Liver (tissue), 9 donors: Measurements from ENCODE around the gene TM7SF2. TPM values are rescaled to one million over a fixed set of nuclear protein-coding genes. Genes with fewer than 3 reads are reported as not detected.

ENCODE experiments used
- DNase-seq: peaks from one replicate; pipeline ENCODE4 v3.0.0-alpha.2; 2017; ENCODE audit warnings: low spot score
- H3K27ac ChIP-seq, 2 donors: one replicate each; pipeline ENCODE4 v1.7.0; 2013; ENCODE audit warnings: inconsistent platforms in 2 of 2, low read length in 2 of 2, control low read depth in 1 of 2, low read depth in 1 of 2, mild to moderate bottlenecking in 1 of 2
- H3K27me3 ChIP-seq, 4 donors: one replicate each; pipeline versions ENCODE4 v1.6.1 to v1.7.0; 2013; ENCODE audit warnings: low read length in 3 of 4, inconsistent platforms in 1 of 4, mild to moderate bottlenecking in 1 of 4, moderate library complexity in 1 of 4; ENCODE audit not compliant: control insufficient read depth in 4 of 4, insufficient read depth in 4 of 4
- H3K36me3 ChIP-seq, 4 donors: one replicate each; pipeline versions ENCODE4 v1.6.1 to v1.7.0; 2013; ENCODE audit warnings: low read length in 3 of 4, mild to moderate bottlenecking in 3 of 4, low read depth in 1 of 4, moderate library complexity in 1 of 4; ENCODE audit not compliant: control insufficient read depth in 4 of 4, insufficient read depth in 3 of 4
- H3K4me1 ChIP-seq, 4 donors: one replicate each; pipeline versions ENCODE4 v1.6.1 to v1.7.0; 2013; ENCODE audit warnings: low read length in 3 of 4, mild to moderate bottlenecking in 3 of 4, moderate library complexity in 1 of 4; ENCODE audit not compliant: control insufficient read depth in 4 of 4, insufficient read depth in 4 of 4
- H3K4me3 ChIP-seq, 3 donors: one replicate each; pipeline versions ENCODE4 v1.6.1 to v1.7.0; 2013; ENCODE audit warnings: low read length in 3 of 3, control low read depth in 1 of 3, low read depth in 1 of 3, mild to moderate bottlenecking in 1 of 3
- H3K9ac ChIP-seq, 2 donors: one replicate each; pipeline ENCODE4 v1.7.0; 2013; ENCODE audit warnings: low read length in 2 of 2, mild to moderate bottlenecking in 2 of 2, moderate library complexity in 2 of 2, control low read depth in 1 of 2, low read depth in 1 of 2
- H3K9me3 ChIP-seq, 4 donors: one replicate each; pipeline versions ENCODE4 v1.6.1 to v1.7.0; 2013; ENCODE audit warnings: low read length in 3 of 4; ENCODE audit not compliant: control insufficient read depth in 4 of 4
- CTCF ChIP-seq: fragments of 150-350 bp; IDR thresholded peaks from 2 replicates; pipeline ENCODE4 v1.5.1; 2017; ENCODE audit warnings: improper control_type of control experiment, low read depth, low read length; ENCODE audit not compliant: missing input control
- EGR1 ChIP-seq, 2 donors: IDR thresholded peaks; 2 replicates each; pipeline ENCODE4 v1.6.1; 2016 to 2018; ENCODE audit warnings: antibody characterized with exemption in 2 of 2, low read depth in 2 of 2
- FOXA2 ChIP-seq: IDR thresholded peaks from 2 replicates; pipeline ENCODE4 v1.6.1; 2016; ENCODE audit warnings: antibody characterized with exemption
- HNF4A ChIP-seq, 2 donors: conservative IDR thresholded peaks; 2 replicates each; pipeline ENCODE4 v1.6.1; 2016; ENCODE audit warnings: antibody characterized with exemption in 2 of 2, mild to moderate bottlenecking in 2 of 2
- HNF4G ChIP-seq: IDR thresholded peaks from 2 replicates; pipeline ENCODE4 v1.6.1; 2016; ENCODE audit warnings: antibody characterized with exemption
- JUND ChIP-seq, 2 donors: IDR thresholded peaks; 2 replicates each; pipeline ENCODE4 v1.6.1; 2016; ENCODE audit warnings: antibody characterized with exemption in 2 of 2
- NR2F2 ChIP-seq: IDR thresholded peaks from 2 replicates; pipeline ENCODE4 v1.6.1; 2016; ENCODE audit warnings: antibody characterized with exemption
- TAF1 ChIP-seq: conservative IDR thresholded peaks from 2 replicates; pipeline ENCODE4 v1.6.1; 2016; ENCODE audit warnings: antibody characterized with exemption, mild to moderate bottlenecking
- YY1 ChIP-seq: IDR thresholded peaks from 2 replicates; pipeline ENCODE4 v1.6.1; 2016; ENCODE audit warnings: antibody characterized with exemption, mild to moderate bottlenecking
- ZBTB33 ChIP-seq: IDR thresholded peaks from 2 replicates; pipeline ENCODE4 v1.6.1; 2016; ENCODE audit warnings: antibody characterized with exemption
- WGBS: extraction: QIAGEN DNeasy Blood & Tissue Kit; methylation state at CpG from one replicate; pipeline ENCODE4 v1.1.7; 2013; 5-methylcytosine and 5-hydroxymethylcytosine counted together
- polyA plus RNA-seq, 2 donors: library from polyadenylated mRNA; stranded (reverse) in 1 of 2; unstranded in 1 of 2; fragments of 200-250 nt in 1 of 2; fragments of >200 nt in 1 of 2; fragmentation: Nextera tagmentation in 1 of 2; extraction: Ambion mirVana in 1 of 2; gene quantifications; one replicate each; pipeline versions ENCODE4 v1.2.1 to v1.2.3, GENCODE V29; 2013 to 2015
- total RNA-seq, 2 donors: library from RNA; depleted of rRNA; stranded (reverse); fragments of >200 nt; gene quantifications; one replicate each; pipeline ENCODE4 v1.2.3, GENCODE V29; 2014
- TF ChIP-seq, protein P1 (sequence below): IDR thresholded peaks from 2 replicates; pipeline ENCODE4 v1.6.1; 2016; ENCODE audit warnings: antibody characterized with exemption
- TF ChIP-seq, protein P2 (sequence below): IDR thresholded peaks from 2 replicates; pipeline ENCODE4 v1.6.1; 2016; ENCODE audit warnings: antibody characterized with exemption
- donor health status: healthy.
- donor health status: healthy.
- donor health status: healthy.
- donor health status: healthy.
- donor health status: healthy.

Gene TM7SF2
- total and polyA plus RNA-seq, 4 donors, result 39.0 to 337 (median 89.1) TPM

GRCh38 chr11:65078786-65079342 lies 32.8 kb upstream of the TM7SF2 start:
- WGBS, result 93% methylated on average over 9 of the region's 9 CpGs
- no peak for DNase-seq
- no peak overlapping the region for H3K9ac ChIP-seq
- peaks cover 4 to 8% (median 6%) of the 10 kb centered on the region in 4 donors for H3K4me1 ChIP-seq
- H3K4me3 ChIP-seq, result no peak overlapping the region
- H3K36me3 ChIP-seq, result no peaks in the 10 kb centered on the region
- no peaks in the 10 kb centered on the region for H3K9me3 ChIP-seq
- TF ChIP-seq HNF4A (conservative IDR thresholded peaks at IDR 0.05), result no peak
- no peak for TF ChIP-seq CTCF
- TF ChIP-seq TAF1, result no peak
- TF ChIP-seq YY1, result no peak
- TF ChIP-seq FOXA2, result no peak
- TF ChIP-seq, protein P1, sequence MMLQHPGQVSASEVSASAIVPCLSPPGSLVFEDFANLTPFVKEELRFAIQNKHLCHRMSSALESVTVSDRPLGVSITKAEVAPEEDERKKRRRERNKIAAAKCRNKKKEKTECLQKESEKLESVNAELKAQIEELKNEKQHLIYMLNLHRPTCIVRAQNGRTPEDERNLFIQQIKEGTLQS, result no peak
- TF ChIP-seq HNF4G, result no peak
- no peak for TF ChIP-seq EGR1 (IDR thresholded peaks at IDR 0.05; ENCODE audit: low read depth in 2 of 2)
- TF ChIP-seq ZBTB33, result no peak
- no peak for TF ChIP-seq JUND (IDR thresholded peaks at IDR 0.05)
- no peaks in the 10 kb centered on the region for H3K27me3 ChIP-seq
- H3K27ac ChIP-seq, result no peak overlapping the region

GRCh38 chr11:65083134-65083833 lies 28.4 kb upstream of the TM7SF2 start:
- Histone ChIP-seq H3K9me3 (no peaks in the 10 kb centered on the region), H3K36me3 (peaks cover 3 to 26% (median 4%) of the 10 kb centered on the region in 4 donors), H3K27ac (no peak overlapping the region), H3K4me3 (peak overlapping the region; percentile 75 to 96 (median 80)), H3K9ac (peak overlapping the region in 1 of 2 donors; percentile 69), H3K27me3 (no peaks in the 10 kb centered on the region), H3K4me1 (peaks cover 10 to 23% (median 18%) of the 10 kb centered on the region in 4 donors)
- WGBS, result 7% methylated on average over 13 of the region's 13 CpGs
- TF ChIP-seq EGR1 (IDR thresholded peaks at IDR 0.05; ENCODE audit: low read depth in 2 of 2) (no peak), CTCF (no peak), FOXA2 (no peak), ZBTB33 (no peak), NR2F2 (no peak)
- TF ChIP-seq, protein P2, sequence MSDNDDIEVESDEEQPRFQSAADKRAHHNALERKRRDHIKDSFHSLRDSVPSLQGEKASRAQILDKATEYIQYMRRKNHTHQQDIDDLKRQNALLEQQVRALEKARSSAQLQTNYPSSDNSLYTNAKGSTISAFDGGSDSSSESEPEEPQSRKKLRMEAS, result no peak
- TF ChIP-seq, protein P1, result no peak
- DNase-seq, result no peak
